Muscle of arm (tissue), 12 donors: Measurements from ENCODE around the gene ZBTB1. TPM values are rescaled to one million over a fixed set of nuclear protein-coding genes. Genes with fewer than 3 reads are reported as not detected.
"Not testable (repeated sequence)": the region's sequence is repeated elsewhere in the genome, so short reads cannot be mapped to it uniquely, and the experiment has no call there.

ENCODE experiments used
- DNase-seq: peaks from one replicate; pipeline ENCODE4 v3.0.0-alpha.2; 2013
- polyA plus RNA-seq, 12 donors: library from polyadenylated mRNA; unstranded; fragments of 120-200 nt; gene quantifications; one replicate each; pipeline ENCODE4 v1.2.1, GENCODE V29; 2013; ENCODE audit not compliant: insufficient read length in 12 of 12

The ZBTB1 gene
- polyA plus RNA-seq, 12 donors = 23.9 to 61.7 (median 36.9) TPM; not detected in 1

- no peak for DNase-seq
Measured at GRCh38 chr14:64495252-64495651, 9.3 kb upstream of the ZBTB1 start.

- DNase-seq = no peak
Measured at GRCh38 chr14:64496764-64497163, 7.8 kb upstream of the ZBTB1 start.

GRCh38 chr14:64500088-64500487, 4.5 kb upstream of the ZBTB1 start:
- DNase-seq = no peak

- no peak for DNase-seq
Measured at GRCh38 chr14:64501411-64502171, 3.0 kb upstream of the ZBTB1 start.

GRCh38 chr14:64502456-64502855, 2.1 kb upstream of the ZBTB1 start:
- DNase-seq = no peak

GRCh38 chr14:64502887-64503433, 1.6 kb upstream of the ZBTB1 start:
- no peak for DNase-seq

- peak; percentile 92 for DNase-seq
Measured at GRCh38 chr14:64503434-64504309, 898 bp upstream of the ZBTB1 start, which contains the start of gene ZBTB25. Gene ZBTB25 (minus strand): TSS chr14:64503838. CDS start chr14:64490533, 13,305 bp downstream.

- DNase-seq = peak; percentile 92
Measured at GRCh38 chr14:64504897-64505794, 576 bp downstream of the ZBTB1 start.

GRCh38 chr14:64506721-64507120, 2.2 kb downstream of the ZBTB1 start:
- no peak for DNase-seq

GRCh38 chr14:64507376-64508156, 3.0 kb downstream of the ZBTB1 start:
- no peak for DNase-seq

- no peak for DNase-seq
Measured at GRCh38 chr14:64508215-64508776, 3.7 kb downstream of the ZBTB1 start.

GRCh38 chr14:64509036-64509435, 4.5 kb downstream of the ZBTB1 start:
- no peak for DNase-seq

GRCh38 chr14:64510825-64511671, 6.5 kb downstream of the ZBTB1 start:
- peak; percentile 68 for DNase-seq

GRCh38 chr14:64513271-64513670, 8.7 kb downstream of the ZBTB1 start:
- DNase-seq = no peak

GRCh38 chr14:64515053-64515452, 10.5 kb downstream of the ZBTB1 start:
- no peak for DNase-seq

- DNase-seq = no peak
Measured at GRCh38 chr14:64516969-64517368, 12.4 kb downstream of the ZBTB1 start.

GRCh38 chr14:64517667-64518066, 13.1 kb downstream of the ZBTB1 start:
- not testable (repeated sequence) for DNase-seq

GRCh38 chr14:64518229-64518628, 13.7 kb downstream of the ZBTB1 start:
- no peak for DNase-seq

- no peak for DNase-seq
Measured at GRCh38 chr14:64520699-64521098, 16.1 kb downstream of the ZBTB1 start.
